Esophagus muscularis mucosa (tissue), 4 donors: ENCODE results near the gene SRRM4. TPM values are rescaled to one million over a fixed set of nuclear protein-coding genes. Genes with fewer than 3 reads are reported as not detected.

Experiments
- DNase-seq: peaks from one replicate; pipeline ENCODE4 v3.0.0-alpha.2; 2017; ENCODE audit errors: extremely low spot score
- H3K27ac ChIP-seq, 4 donors: fragments of 200-600 bp; sonication (generic); replicated peaks in 1 of 4; 1 replicate in 3 of 4; 2 replicates in 1 of 4; pipeline ENCODE4 v1.5.1; 2016 to 2019; ENCODE audit warnings: mild to moderate bottlenecking in 1 of 4
- H3K27me3 ChIP-seq, 4 donors: fragments of 200-600 bp; sonication (generic); one replicate each; pipeline versions ENCODE4 v1.5.1 to v1.6.0; 2016 to 2019
- H3K36me3 ChIP-seq, 4 donors: fragments of 200-600 bp; sonication (generic); one replicate each; pipeline ENCODE4 v1.5.1; 2016 to 2019
- H3K4me1 ChIP-seq, 4 donors: fragments of 200-600 bp; sonication (generic); one replicate each; pipeline ENCODE4 v1.5.1; 2016 to 2019
- H3K4me3 ChIP-seq, 4 donors: fragments of 200-600 bp; sonication (generic); 1 replicate in 2 of 4; 2 replicates in 2 of 4; pipeline ENCODE4 v1.5.1; 2016 to 2019; ENCODE audit warnings: mild to moderate bottlenecking in 4 of 4, moderate library complexity in 1 of 4
- H3K9me3 ChIP-seq, 4 donors: fragments of 200-600 bp; sonication (generic); 1 replicate in 3 of 4; 2 replicates in 1 of 4; pipeline ENCODE4 v1.5.1; 2016 to 2019
- EP300 ChIP-seq: sonication (generic); formaldehyde crosslinking; IDR thresholded peaks from one replicate; pipeline ENCODE4 v1.6.1; 2017; ENCODE audit warnings: antibody characterized with exemption
- POLR2A ChIP-seq: fragments of 450-650 bp; IDR thresholded peaks from one replicate; pipeline ENCODE4 v1.6.1; 2017; ENCODE audit warnings: antibody characterized with exemption, moderate library complexity, mild to moderate bottlenecking, low read depth
- POLR2AphosphoS5 ChIP-seq, 2 donors: sonication (generic); formaldehyde crosslinking; IDR thresholded peaks; one replicate each; pipeline ENCODE4 v1.6.1; 2017; ENCODE audit warnings: antibody characterized with exemption in 2 of 2
- WGBS: methylation state at CpG from one replicate; pipeline ENCODE4 v1.1.5; 2018; 5-methylcytosine and 5-hydroxymethylcytosine counted together
- intact Hi-C: fragments of 100-400 bp; cut with DNase I; formaldehyde crosslinking; loops from one replicate; pipeline ENCODE4 v1.15.1; 2023
- total RNA-seq, 4 donors: library from RNA; depleted of rRNA; stranded (reverse); fragments of >200 nt; gene quantifications; one replicate each; pipeline versions ENCODE4 v1.1.0 to v1.2.1, GENCODE V29; 2016
- TF ChIP-seq, protein P1 (sequence below), 3 experiments: fragments of 200-600 bp in 2 of 3; fragments of 450-650 bp in 1 of 3; sonication (generic) in 2 of 3; IDR thresholded peaks; one replicate each; pipeline ENCODE4 v1.5.1; 2017 to 2019; ENCODE audit warnings: antibody characterized with exemption in 3 of 3, mild to moderate bottlenecking in 2 of 3, moderate library complexity in 1 of 3

SRRM4 gene
- total RNA-seq, 4 donors from 2014 or later: not detected

DNA sequence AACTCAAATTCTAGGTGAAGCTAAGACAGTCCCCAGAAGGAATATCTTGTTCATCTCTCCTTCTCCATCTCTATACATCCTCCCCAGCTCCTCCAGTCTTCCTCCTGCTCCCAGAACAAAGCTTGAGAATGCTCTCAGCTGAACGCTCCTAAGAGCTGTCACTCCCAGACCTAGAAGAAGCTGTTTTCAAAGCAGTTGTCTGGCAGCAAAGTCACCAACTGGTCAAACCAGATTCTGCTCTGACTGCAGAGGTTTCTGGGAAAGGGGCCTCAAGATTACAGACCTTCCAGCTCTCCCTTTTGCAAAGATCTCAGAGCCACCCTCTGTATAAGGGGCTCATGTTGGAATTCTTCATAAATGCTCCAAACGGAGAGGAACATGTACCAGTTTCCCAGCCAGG, 187.8 kb downstream of the SRRM4 start:
- TF ChIP-seq POLR2AphosphoS5 (IDR thresholded peaks at IDR 0.05) (no peak), EP300 (no peak), POLR2A (no peak)
- TF ChIP-seq, protein P1, sequence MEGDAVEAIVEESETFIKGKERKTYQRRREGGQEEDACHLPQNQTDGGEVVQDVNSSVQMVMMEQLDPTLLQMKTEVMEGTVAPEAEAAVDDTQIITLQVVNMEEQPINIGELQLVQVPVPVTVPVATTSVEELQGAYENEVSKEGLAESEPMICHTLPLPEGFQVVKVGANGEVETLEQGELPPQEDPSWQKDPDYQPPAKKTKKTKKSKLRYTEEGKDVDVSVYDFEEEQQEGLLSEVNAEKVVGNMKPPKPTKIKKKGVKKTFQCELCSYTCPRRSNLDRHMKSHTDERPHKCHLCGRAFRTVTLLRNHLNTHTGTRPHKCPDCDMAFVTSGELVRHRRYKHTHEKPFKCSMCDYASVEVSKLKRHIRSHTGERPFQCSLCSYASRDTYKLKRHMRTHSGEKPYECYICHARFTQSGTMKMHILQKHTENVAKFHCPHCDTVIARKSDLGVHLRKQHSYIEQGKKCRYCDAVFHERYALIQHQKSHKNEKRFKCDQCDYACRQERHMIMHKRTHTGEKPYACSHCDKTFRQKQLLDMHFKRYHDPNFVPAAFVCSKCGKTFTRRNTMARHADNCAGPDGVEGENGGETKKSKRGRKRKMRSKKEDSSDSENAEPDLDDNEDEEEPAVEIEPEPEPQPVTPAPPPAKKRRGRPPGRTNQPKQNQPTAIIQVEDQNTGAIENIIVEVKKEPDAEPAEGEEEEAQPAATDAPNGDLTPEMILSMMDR (IDR thresholded peaks at IDR 0.05): no peak
- Histone ChIP-seq H3K4me3 (no peak overlapping the region), H3K9me3 (no peaks in the 10 kb centered on the region), H3K27ac (no peak overlapping the region), H3K27me3 (no peaks in the 10 kb centered on the region), H3K36me3 (no peaks in the 10 kb centered on the region), H3K4me1 (no peaks in the 10 kb centered on the region)
- no peak for DNase-seq
- intact Hi-C loops: no loop called here
- 65% methylated on average over 2 of the region's 2 CpGs for WGBS

DNA sequence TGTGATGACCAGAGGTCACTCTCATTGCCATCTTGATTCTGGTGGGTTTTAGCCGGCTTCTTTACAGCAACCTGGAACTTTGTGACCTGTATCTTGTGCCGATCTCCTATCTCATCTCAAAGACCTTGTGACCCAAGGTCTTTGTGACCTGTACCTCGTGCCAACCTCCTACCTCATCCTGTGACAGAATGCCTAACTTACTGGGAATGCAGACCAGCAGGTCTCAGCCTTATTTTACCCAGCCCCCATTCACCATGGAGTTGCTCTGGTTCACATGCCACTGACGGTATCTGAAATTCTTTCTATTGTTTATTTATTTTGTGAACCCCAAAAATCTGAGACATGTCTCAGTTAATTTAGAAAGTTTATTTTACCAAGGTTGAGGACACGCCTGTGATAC, 189.9 kb downstream of the SRRM4 start:
- TF ChIP-seq POLR2A: no peak
- TF ChIP-seq POLR2AphosphoS5 (IDR thresholded peaks at IDR 0.05): no peak
- no peak for TF ChIP-seq EP300
- TF ChIP-seq, protein P1 (IDR thresholded peaks at IDR 0.05): no peak
- 86% methylated on average over 5 of the region's 5 CpGs for WGBS
- Histone ChIP-seq H3K36me3 (no peaks in the 10 kb centered on the region), H3K27me3 (no peaks in the 10 kb centered on the region), H3K4me1 (peaks cover 7 to 8% (median 7%) of the 10 kb centered on the region in 4 donors), H3K9me3 (no peaks in the 10 kb centered on the region), H3K27ac (no peak overlapping the region), H3K4me3 (no peak overlapping the region)
- intact Hi-C loops: no loop called here
- no peak for DNase-seq

DNA sequence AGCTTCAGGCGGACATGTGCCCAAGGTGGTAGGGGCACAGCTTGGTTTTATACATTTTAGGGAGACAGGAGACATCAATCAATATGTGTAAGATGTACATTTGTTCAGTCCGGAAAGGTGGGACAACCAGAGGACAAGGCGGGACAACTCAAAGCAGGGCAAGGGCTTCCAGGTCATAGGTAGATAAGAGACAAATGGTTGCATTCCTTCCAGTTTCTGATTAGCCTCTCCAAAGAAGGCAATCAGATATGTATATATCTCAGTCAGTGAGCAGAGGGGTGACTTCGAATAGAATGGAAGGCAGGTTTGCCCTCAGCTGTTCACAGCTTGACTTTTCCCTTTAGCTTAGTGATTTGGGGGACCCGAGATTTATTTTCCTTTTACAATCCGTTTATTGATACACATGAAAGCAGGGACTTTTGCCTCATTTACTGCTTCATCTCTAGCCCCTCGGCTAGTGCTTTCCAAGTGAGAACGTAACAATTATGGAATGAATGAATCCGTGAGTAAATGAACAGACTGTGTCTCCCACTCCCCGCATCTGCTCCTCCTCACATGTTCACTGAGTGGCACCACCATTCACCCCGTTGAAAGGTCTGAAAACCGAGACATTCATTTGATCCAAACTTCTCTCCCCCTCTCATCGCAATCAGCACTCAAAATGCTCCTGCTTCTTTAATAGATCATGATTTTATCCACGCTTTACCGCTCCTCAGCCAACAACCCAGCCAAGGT, 190.5 kb downstream of the SRRM4 start:
- 82% methylated on average over 15 of the region's 15 CpGs for WGBS
- TF ChIP-seq EP300: no peak
- TF ChIP-seq, protein P1 (IDR thresholded peaks at IDR 0.05): no peak
- TF ChIP-seq POLR2AphosphoS5 (IDR thresholded peaks at IDR 0.05): no peak
- TF ChIP-seq POLR2A: no peak
- H3K36me3 ChIP-seq: no peaks in the 10 kb centered on the region
- H3K27me3 ChIP-seq: no peaks in the 10 kb centered on the region
- intact Hi-C loops: no loop called here
- DNase-seq: no peak
- no peaks in the 10 kb centered on the region for H3K9me3 ChIP-seq
- peaks cover 11 to 14% (median 12%) of the 10 kb centered on the region in 4 donors for H3K4me1 ChIP-seq
- no peak overlapping the region for H3K27ac ChIP-seq
- H3K4me3 ChIP-seq: no peak overlapping the region

DNA sequence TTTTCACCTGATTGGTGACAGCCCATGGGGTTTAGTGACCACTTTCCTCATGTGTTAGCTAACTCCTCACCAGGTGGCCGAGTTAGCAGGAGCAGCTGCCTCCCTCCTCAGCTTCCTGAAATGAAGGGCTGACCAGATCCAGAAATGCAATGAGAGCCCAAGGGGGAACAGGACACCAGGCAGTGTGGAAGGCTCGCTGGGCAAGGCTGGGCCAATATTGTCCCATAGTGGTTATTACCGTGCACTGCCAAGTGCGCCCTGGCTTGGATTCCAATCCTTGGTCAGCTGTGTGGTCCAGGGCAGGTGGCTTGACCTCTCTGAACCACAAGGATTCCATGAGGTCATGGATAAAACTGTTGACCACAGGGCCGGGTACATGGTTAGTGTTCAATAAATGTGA, 193.7 kb downstream of the SRRM4 start:
- H3K4me3 ChIP-seq: no peak overlapping the region
- no peak for TF ChIP-seq POLR2A
- TF ChIP-seq, protein P1 (IDR thresholded peaks at IDR 0.05): no peak
- TF ChIP-seq EP300: no peak
- TF ChIP-seq POLR2AphosphoS5 (IDR thresholded peaks at IDR 0.05): no peak
- intact Hi-C loops: loop anchor here (5.0 kb wide), 2 partner anchors 152 to 237 kb away; no protein-coding TSS in a partner anchor
- peaks cover 24 to 40% (median 27%) of the 10 kb centered on the region in 4 donors for H3K4me1 ChIP-seq
- no peaks in the 10 kb centered on the region for H3K36me3 ChIP-seq
- H3K27me3 ChIP-seq: peaks cover 0 to 5% (median 2%) of the 10 kb centered on the region in 4 donors
- WGBS: 90% methylated on average over 4 of the region's 5 CpGs
- no peaks in the 10 kb centered on the region for H3K9me3 ChIP-seq
- DNase-seq: no peak
- peak overlapping the region; percentile 52 to 96 (median 90) for H3K27ac ChIP-seq
